SK-N-MC (cell line): ENCODE measurements around the gene GJB6.

Experiments used
- EZH2 ChIP-seq: fragments of 200-600 bp; sonication (generic); IDR thresholded peaks from one replicate; pipeline ENCODE4 v1.6.1; 2017; ENCODE audit warnings: antibody characterized with exemption
- POLR2AphosphoS5 ChIP-seq: IDR thresholded peaks from 2 replicates; pipeline ENCODE4 v1.6.1; 2012; ENCODE audit warnings: mild to moderate bottlenecking, low read depth, low read length, borderline replicate concordance

- TF ChIP-seq POLR2AphosphoS5 (no peak), EZH2 (no peak)
These were observed 40.6 kb downstream of the GJB6 start for GRCh38 chr13:20191311-20192157.
